ACC112 (cell line): ENCODE results near the gene LRRC4B.

Source experiments
- H2AFZ ChIP-seq: fragments of 200-600 bp; sonication (generic); one replicate; pipeline ENCODE4 v1.6.0; 2017; ENCODE audit warnings: antibody characterized with exemption, low read length; ENCODE audit not compliant: unreplicated experiment
- H3K27ac ChIP-seq: fragments of 200-600 bp; sonication (generic); 2 replicates; pipeline ENCODE4 v1.5.1; 2014; ENCODE audit warnings: low read depth, mild to moderate bottlenecking, antibody characterized with exemption, low read length, moderate library complexity
- H3K27me3 ChIP-seq: fragments of 200-600 bp; sonication (generic); 2 replicates; pipeline ENCODE4 v1.6.1; 2014; ENCODE audit warnings: mild to moderate bottlenecking, antibody characterized with exemption, low read length, moderate library complexity, mixed read lengths; ENCODE audit not compliant: insufficient read depth
- H3K36me3 ChIP-seq: fragments of 200-600 bp; sonication (generic); 2 replicates; pipeline ENCODE4 v1.6.1; 2016; ENCODE audit warnings: mild to moderate bottlenecking, antibody characterized with exemption, low read length, moderate library complexity, mixed read lengths; ENCODE audit not compliant: insufficient read depth
- H3K4me1 ChIP-seq: fragments of 200-600 bp; sonication (generic); one replicate; pipeline ENCODE4 v1.6.1; 2016; ENCODE audit warnings: low read length, mixed read lengths; ENCODE audit not compliant: insufficient read depth, unreplicated experiment, control insufficient read depth
- H3K4me3 ChIP-seq: fragments of 200-600 bp; sonication (generic); 2 replicates; pipeline ENCODE4 v1.5.1; 2014; ENCODE audit warnings: mild to moderate bottlenecking, low read depth, low read length
- H3K79me2 ChIP-seq: fragments of 200-600 bp; sonication (generic); one replicate; pipeline ENCODE4 v1.6.0; 2016; ENCODE audit warnings: low read length; ENCODE audit not compliant: control insufficient read depth, unreplicated experiment, insufficient read depth

The LRRC4B gene

GRCh38 chr19:50558039-50558438 lies 10.2 kb downstream of the LRRC4B start:
- Histone ChIP-seq H3K79me2 (no peaks in the 10 kb centered on the region), H3K27me3 (peaks cover 7% of the 10 kb centered on the region; the same call in 1 of the 2 replicates), H3K27ac (no peak overlapping the region)

GRCh38 chr19:50557009-50557613 lies 11.1 kb downstream of the LRRC4B start:
- H2AFZ ChIP-seq = no peak overlapping the region
- no peaks in the 10 kb centered on the region for H3K36me3 ChIP-seq
- no peaks in the 10 kb centered on the region for H3K79me2 ChIP-seq
- peaks cover 10% of the 10 kb centered on the region for H3K27me3 ChIP-seq
- H3K4me3 ChIP-seq = no peak overlapping the region
- H3K4me1 ChIP-seq = no peaks in the 10 kb centered on the region
- no peak overlapping the region for H3K27ac ChIP-seq

More at GRCh38 chr19:50558039-50558438, 10.2 kb downstream of the LRRC4B start:
- Histone ChIP-seq H3K4me1 (no peaks in the 10 kb centered on the region), H3K4me3 (no peak overlapping the region), H2AFZ (no peak overlapping the region), H3K36me3 (no peaks in the 10 kb centered on the region)

- H3K36me3 ChIP-seq = no peaks in the 10 kb centered on the region
- H2AFZ ChIP-seq = peak overlapping the region; percentile 62
- H3K27me3 ChIP-seq = peaks cover 16% of the 10 kb centered on the region
- no peaks in the 10 kb centered on the region for H3K79me2 ChIP-seq
- H3K4me3 ChIP-seq = peak overlapping the region; percentile 70
- no peaks in the 10 kb centered on the region for H3K4me1 ChIP-seq
- no peak overlapping the region for H3K27ac ChIP-seq
Measured at GRCh38 chr19:50556282-50557008, 11.8 kb downstream of the LRRC4B start.

GRCh38 chr19:50555450-50556281 lies 12.6 kb downstream of the LRRC4B start:
- H3K4me3 ChIP-seq = peak overlapping the region; percentile 70
- H2AFZ ChIP-seq = no peak overlapping the region
- no peak overlapping the region for H3K27ac ChIP-seq
- H3K4me1 ChIP-seq = no peaks in the 10 kb centered on the region
- no peaks in the 10 kb centered on the region for H3K79me2 ChIP-seq
- no peaks in the 10 kb centered on the region for H3K36me3 ChIP-seq
- peaks cover 21% of the 10 kb centered on the region for H3K27me3 ChIP-seq

GRCh38 chr19:50555033-50555432 lies 13.2 kb downstream of the LRRC4B start:
- Histone ChIP-seq H3K4me3 (no peak overlapping the region), H3K79me2 (no peaks in the 10 kb centered on the region), H3K36me3 (no peaks in the 10 kb centered on the region), H3K27me3 (peaks cover 21% of the 10 kb centered on the region), H2AFZ (no peak overlapping the region), H3K4me1 (no peaks in the 10 kb centered on the region), H3K27ac (no peak overlapping the region)

GRCh38 chr19:50554212-50554611 lies 14.0 kb downstream of the LRRC4B start:
- no peak overlapping the region for H3K4me3 ChIP-seq

GRCh38 chr19:50553134-50553703 lies 15.0 kb downstream of the LRRC4B start:
- H3K4me1 ChIP-seq = no peaks in the 10 kb centered on the region

More at GRCh38 chr19:50554212-50554611, 14.0 kb downstream of the LRRC4B start:
- Histone ChIP-seq H3K4me1 (no peaks in the 10 kb centered on the region), H3K79me2 (no peaks in the 10 kb centered on the region), H3K36me3 (no peaks in the 10 kb centered on the region), H3K27me3 (peaks cover 21% of the 10 kb centered on the region), H3K27ac (no peak overlapping the region), H2AFZ (no peak overlapping the region)

GRCh38 chr19:50552540-50552939 lies 15.7 kb downstream of the LRRC4B start:
- H2AFZ ChIP-seq = no peak overlapping the region
- no peaks in the 10 kb centered on the region for H3K79me2 ChIP-seq
- H3K4me3 ChIP-seq = no peak overlapping the region
- peaks cover 21% of the 10 kb centered on the region for H3K27me3 ChIP-seq
- no peak overlapping the region for H3K27ac ChIP-seq
- no peaks in the 10 kb centered on the region for H3K4me1 ChIP-seq
- H3K36me3 ChIP-seq = no peaks in the 10 kb centered on the region

More at GRCh38 chr19:50553134-50553703, 15.0 kb downstream of the LRRC4B start:
- Histone ChIP-seq H2AFZ (no peak overlapping the region), H3K36me3 (no peaks in the 10 kb centered on the region), H3K79me2 (no peaks in the 10 kb centered on the region), H3K27ac (no peak overlapping the region), H3K4me3 (no peak overlapping the region), H3K27me3 (peaks cover 21% of the 10 kb centered on the region)

GRCh38 chr19:50551715-50552187 lies 16.5 kb downstream of the LRRC4B start:
- Histone ChIP-seq H3K4me3 (no peak overlapping the region), H3K27ac (no peak overlapping the region), H3K27me3 (peaks cover 21% of the 10 kb centered on the region), H3K79me2 (no peaks in the 10 kb centered on the region), H2AFZ (no peak overlapping the region), H3K4me1 (no peaks in the 10 kb centered on the region), H3K36me3 (no peaks in the 10 kb centered on the region)

- no peaks in the 10 kb centered on the region for H3K36me3 ChIP-seq
- H2AFZ ChIP-seq = no peak overlapping the region
- H3K79me2 ChIP-seq = no peaks in the 10 kb centered on the region
- H3K4me3 ChIP-seq = no peak overlapping the region
- no peak overlapping the region for H3K27ac ChIP-seq
- H3K27me3 ChIP-seq = peaks cover 21% of the 10 kb centered on the region
- no peaks in the 10 kb centered on the region for H3K4me1 ChIP-seq
Measured at GRCh38 chr19:50551034-50551714, 17.1 kb downstream of the LRRC4B start.
